Adipose tissue (tissue), 3 donors: ENCODE results near the gene UBR7. TPM values are rescaled to one million over a fixed set of nuclear protein-coding genes. Genes with fewer than 3 reads are reported as not detected.
A peak's percentile ranks its signal among the peaks of the same experiment; 100 is the strongest.
"Not testable (repeated sequence)": the region's sequence is repeated elsewhere in the genome, so short reads cannot be mapped to it uniquely, and the experiment has no call there.

ENCODE experiments used
- H3K27ac ChIP-seq: one replicate; pipeline ENCODE4 v1.5.1; 2013; ENCODE audit warnings: low read depth, low read length
- WGBS, 3 donors: extraction: QIAGEN DNeasy Blood & Tissue Kit; methylation state at CpG; one replicate each; pipeline ENCODE4 v1.1.7; 2013; 5-methylcytosine and 5-hydroxymethylcytosine counted together
- polyA plus RNA-seq, 3 donors: library from polyadenylated mRNA; stranded (reverse); fragments of 200-250 nt; gene quantifications; one replicate each; pipeline ENCODE4 v1.2.3, GENCODE V29; 2013
- donor health status: healthy with polysubstance abuse.
- donor health status: Bipolar disorder and iron deficiency.
- donor health status: healthy.

UBR7 gene
- 10 to 100 TPM; 11.2 to 13.8 (median 11.3) TPM for polyA plus RNA-seq

- H3K27ac ChIP-seq = peak within 1 kb of the TSS; percentile 79
- WGBS, 3 donors = 0 to 1% (median 0%) methylated on average over 63 to 65 of the region's 65 CpGs
Measured at GRCh38 chr14:93206793-93207467, at the start of gene UBR7, which contains the start of gene GON7. TSS of gene UBR7 (plus strand) at chr14:93207256. CDS start at chr14:93207292, 36 bp downstream. TSS of gene GON7 (minus strand) at chr14:93207065. CDS start at chr14:93207037, 28 bp downstream.

DNA sequence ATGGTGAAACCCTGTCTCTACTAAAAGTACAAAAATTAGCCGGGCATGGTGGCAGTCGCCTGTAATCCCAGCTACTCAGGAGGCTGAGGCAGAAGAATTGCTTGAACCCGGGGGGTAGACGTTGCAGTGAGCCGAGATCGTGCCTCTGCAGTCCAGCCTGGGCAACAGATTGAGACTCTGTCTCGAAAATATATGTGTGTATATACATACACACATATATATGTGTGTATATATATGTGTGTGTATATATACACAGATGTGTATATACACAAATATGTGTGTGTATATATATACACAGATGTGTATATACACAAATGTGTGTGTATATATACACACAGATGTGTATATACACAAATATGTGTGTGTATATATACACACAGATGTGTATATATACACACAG lies 48.7 kb upstream of the UBR7 start:
- 95 to 97% (median 95%) methylated on average over 7 of the region's 7 CpGs for WGBS, 3 donors

DNA sequence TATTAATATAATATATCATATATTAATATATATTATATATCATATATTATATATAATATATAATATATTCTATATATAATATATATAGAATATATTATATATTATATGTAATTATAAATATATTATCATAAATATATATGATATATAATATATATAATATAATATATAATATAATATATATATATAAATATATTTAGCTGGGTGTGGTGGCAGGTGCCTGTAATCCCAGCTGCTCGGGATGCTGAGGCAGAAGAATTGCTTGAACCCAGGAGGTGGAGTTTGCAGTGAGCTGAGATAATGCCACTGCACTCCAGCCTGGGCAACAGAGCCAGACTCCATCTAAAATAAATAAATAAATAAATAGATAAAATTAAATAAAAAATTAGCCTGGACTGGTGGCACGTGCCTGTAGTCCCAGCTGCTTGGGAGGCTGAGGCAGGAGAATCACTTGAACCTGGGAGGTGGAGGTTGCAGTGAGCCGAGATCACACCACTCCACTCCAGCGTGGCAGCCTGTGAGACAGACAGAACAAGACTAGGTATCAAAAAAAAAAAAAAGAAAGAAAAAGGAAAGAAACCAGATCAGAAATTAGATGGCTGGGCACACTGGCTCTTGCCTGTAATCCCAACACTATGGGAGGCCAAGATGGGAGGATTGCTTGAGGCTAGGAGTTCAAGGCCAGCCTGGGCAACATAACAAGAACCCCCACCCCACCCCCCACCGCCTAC lies 47.3 kb upstream of the UBR7 start:
- WGBS, 3 donors = 58 to 65% (median 62%) methylated on average over 5 of the region's 5 CpGs
- H3K27ac ChIP-seq = not testable (repeated sequence)

More for the DNA sequence above, 48.7 kb upstream of the UBR7 start:
- not testable (repeated sequence) for H3K27ac ChIP-seq

- WGBS, 3 donors = 17 to 47% (median 45%) methylated on average over 4 of the region's 4 CpGs
- no peak overlapping the region for H3K27ac ChIP-seq
Measured at GRCh38 chr14:93160353-93160801, 46.7 kb upstream of the UBR7 start.

GRCh38 chr14:93161411-93161940 lies 45.6 kb upstream of the UBR7 start:
- 63 to 92% (median 70%) methylated on average over 4 of the region's 4 CpGs for WGBS, 3 donors

DNA sequence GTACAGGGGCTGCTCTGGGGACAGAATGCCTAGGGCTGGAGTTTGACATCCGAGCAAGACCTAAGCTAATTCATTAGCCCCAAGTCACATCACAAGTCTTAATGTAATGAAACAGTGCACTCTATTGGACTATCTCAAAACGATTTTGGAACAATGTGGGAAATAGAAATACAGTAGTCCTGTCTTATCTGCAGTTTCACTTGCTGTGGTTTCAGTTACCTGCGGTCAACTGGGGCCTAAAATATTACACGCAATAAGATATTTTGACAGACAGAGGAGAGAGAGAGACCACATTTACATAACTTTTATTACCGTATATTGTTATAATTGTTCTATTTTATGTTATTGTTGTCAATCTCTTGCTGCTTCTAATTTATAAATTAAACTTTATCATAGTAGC lies 43.5 kb upstream of the UBR7 start:
- WGBS, 3 donors = 66 to 79% (median 78%) methylated on average over 5 of the region's 5 CpGs
- no peak overlapping the region for H3K27ac ChIP-seq

More at GRCh38 chr14:93161411-93161940, 45.6 kb upstream of the UBR7 start:
- H3K27ac ChIP-seq = no peak overlapping the region

- 80 to 90% (median 87%) methylated on average over 24 to 26 of the region's 26 CpGs for WGBS, 3 donors
- not testable (repeated sequence) for H3K27ac ChIP-seq
Measured at GRCh38 chr14:93165271-93166265, 41.5 kb upstream of the UBR7 start.

- not testable (repeated sequence) for H3K27ac ChIP-seq
- 78 to 96% (median 80%) methylated on average over 8 to 9 of the region's 9 CpGs for WGBS, 3 donors
Measured at GRCh38 chr14:93168610-93169009, 38.4 kb upstream of the UBR7 start.

GRCh38 chr14:93169619-93170018 lies 37.4 kb upstream of the UBR7 start:
- WGBS, 3 donors = 79 to 84% (median 83%) methylated on average over 6 of the region's 6 CpGs
- H3K27ac ChIP-seq = not testable (repeated sequence)

DNA sequence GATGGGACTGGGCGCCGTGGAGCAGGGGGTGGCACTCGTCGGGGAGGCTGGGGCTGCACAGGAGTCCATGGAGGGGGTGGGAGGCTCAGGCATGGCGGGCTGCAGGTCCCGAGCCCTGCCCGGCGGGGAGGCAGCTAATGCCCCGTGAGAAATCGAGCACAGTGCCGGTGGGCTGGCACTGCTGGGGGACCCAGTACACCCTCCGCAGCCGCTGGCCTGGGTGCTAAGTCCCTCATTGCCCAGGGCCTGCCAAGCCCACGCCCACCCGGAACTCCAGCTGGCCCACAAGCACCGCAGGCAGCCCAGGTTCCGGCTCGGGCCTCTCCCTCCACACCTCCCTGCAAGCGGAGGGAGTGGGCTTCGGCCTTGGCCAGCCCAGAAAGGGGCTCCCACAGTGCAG lies 36.9 kb upstream of the UBR7 start:
- WGBS, 3 donors = 94 to 95% (median 95%) methylated on average over 16 to 20 of the region's 20 CpGs
- not testable (repeated sequence) for H3K27ac ChIP-seq

- WGBS, 3 donors = 78 to 82% (median 81%) methylated on average over 4 of the region's 4 CpGs
Measured at GRCh38 chr14:93171376-93171775, 35.7 kb upstream of the UBR7 start.

GRCh38 chr14:93173943-93174395 lies 33.1 kb upstream of the UBR7 start:
- 34 to 47% (median 40%) methylated on average over 10 of the region's 10 CpGs for WGBS, 3 donors
- H3K27ac ChIP-seq = no peak overlapping the region

More at GRCh38 chr14:93171376-93171775, 35.7 kb upstream of the UBR7 start:
- no peak overlapping the region for H3K27ac ChIP-seq

GRCh38 chr14:93174731-93175130 lies 32.3 kb upstream of the UBR7 start:
- not testable (repeated sequence) for H3K27ac ChIP-seq
- WGBS, 3 donors = 73 to 87% (median 79%) methylated on average over 5 of the region's 5 CpGs

DNA sequence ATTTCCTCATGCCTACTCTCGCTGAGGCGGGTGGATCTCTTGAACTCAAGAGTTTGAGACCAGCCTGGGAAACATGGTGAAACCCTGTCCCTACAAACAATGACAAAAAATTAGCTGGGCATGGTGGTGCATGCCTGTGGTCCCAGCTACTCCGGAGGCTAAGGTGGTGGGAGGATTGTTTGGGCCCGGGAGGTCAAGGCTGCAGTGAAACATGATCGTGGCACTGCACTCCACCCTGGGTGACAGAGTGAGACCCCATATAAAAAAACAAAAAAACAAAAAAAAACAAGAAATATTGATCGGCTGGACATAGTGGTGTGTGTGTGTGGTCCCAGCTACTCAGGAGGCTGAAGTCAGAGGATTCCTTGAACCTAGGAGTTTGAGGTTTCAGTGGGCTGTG lies 31.6 kb upstream of the UBR7 start:
- H3K27ac ChIP-seq = no peak overlapping the region
- 83 to 87% (median 84%) methylated on average over 6 of the region's 6 CpGs for WGBS, 3 donors

DNA sequence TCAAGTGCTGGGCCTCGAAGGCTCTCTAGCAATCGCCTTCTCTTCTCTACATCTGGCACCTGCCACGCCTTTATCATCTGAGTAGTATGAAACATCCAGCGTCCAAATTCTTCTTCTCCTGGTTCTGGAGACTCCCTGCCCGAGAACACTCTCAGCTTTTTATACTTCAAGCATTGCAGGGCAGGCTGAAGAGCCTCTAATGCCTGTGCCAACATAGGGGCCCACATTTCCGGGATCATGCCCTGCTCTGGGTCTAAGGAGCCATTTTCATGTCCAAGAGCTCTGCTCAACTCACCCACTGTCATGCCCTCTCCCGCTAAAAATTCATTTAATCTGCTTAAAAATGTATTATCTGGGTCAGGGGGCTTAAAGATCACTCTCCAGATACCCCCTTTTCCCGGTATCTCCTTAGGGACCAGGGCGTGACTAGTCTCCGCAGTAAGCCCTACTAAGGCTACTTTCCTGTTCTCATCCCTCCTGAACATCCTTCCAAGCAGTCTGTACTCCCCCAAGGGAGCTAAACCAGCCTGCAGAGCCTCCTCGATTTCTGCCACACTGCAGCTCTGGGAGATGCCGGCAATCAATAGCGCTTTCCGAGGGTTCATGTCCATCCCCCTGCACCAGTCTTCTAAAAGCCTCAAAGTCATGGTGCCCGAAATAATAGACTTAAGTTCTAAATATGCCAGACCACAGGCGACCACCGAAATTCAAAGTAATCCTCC lies 23.3 kb upstream of the UBR7 start:
- WGBS, 3 donors = 38 to 51% (median 50%) methylated on average over 17 of the region's 17 CpGs
- H3K27ac ChIP-seq = no peak overlapping the region

DNA sequence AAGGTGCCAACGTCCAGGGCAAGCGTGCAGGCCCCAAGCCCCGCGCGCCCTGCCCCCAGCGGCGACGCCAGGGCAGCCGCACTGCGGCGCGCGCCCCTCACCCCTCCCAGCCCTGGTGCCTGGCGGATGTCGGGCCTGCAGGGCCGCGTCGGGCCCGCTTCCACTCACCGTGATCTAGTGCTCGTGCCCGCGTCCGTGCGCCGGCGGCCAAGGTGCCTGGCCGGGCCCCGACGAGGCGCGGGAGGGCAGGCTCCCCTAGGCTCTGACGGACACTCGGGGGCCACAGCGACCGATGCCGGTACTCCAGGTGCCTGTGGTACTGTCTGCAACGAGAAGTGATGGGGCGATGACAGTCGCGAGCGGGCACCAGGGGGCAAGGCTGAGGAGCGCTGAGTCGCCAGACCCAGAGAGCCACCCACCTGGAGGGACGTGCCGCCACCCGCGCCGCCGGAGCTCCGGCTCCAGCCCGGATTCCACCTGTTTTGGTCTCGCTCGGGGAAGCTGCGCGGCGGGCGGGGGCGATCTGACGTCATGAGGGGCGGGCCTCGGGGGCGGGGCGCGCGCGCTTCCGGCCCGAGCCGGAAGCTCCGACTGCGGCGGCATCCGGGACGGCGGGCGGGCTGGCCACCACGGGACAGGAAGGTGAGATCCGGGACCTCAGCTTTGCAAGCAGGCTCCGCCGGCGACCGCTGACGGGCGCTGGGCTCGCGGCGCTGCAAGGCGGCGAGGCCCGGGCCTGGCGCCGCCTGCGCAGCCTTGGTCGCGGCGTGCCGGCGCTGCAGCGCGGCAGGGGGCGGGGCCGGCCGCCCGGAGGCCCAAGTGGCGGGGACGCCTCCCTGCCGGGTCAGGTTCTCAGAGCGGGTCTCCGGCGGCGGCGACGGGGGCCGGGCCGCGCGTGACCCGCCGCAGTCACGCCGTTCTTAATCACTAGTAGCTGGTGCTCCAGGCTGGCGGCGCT lies 22.4 kb upstream of the UBR7 start, which contains the start of the genes LYSET and MOAP1:
Gene LYSET (plus strand): TSS at position 927 of the 958 bp plus-strand sequence. CDS start 89 bp downstream, outside the sequence.
Gene MOAP1 (minus strand): TSS at position 507 of the 958 bp plus-strand sequence. CDS start 655 bp downstream, outside the sequence.
- H3K27ac ChIP-seq = peak within 1 kb of the TSS; percentile 83
- 0% methylated on average over 109 to 124 of the region's 124 CpGs for WGBS, 3 donors
